Small intestine (tissue), 7 donors: ENCODE measurements around the gene IPO4. TPM values are rescaled to one million over a fixed set of nuclear protein-coding genes. Genes with fewer than 3 reads are reported as not detected.
A peak's percentile ranks its signal among the peaks of the same experiment; 100 is the strongest.

Source experiments
- DNase-seq, 2 donors: peaks; one replicate each; pipeline versions ENCODE4 v3.0.0 to v3.0.0-alpha.2; 2013
- FAIRE-seq: peaks from 2 replicates; lab custom pipeline; 2012; peaks lifted over from hg19 to GRCh38; lab: Jason Lieb, UNC
- H3K27ac ChIP-seq, 3 donors: one replicate each; pipeline ENCODE4 v1.5.1; 2013; ENCODE audit warnings: low read length in 2 of 3, mild to moderate bottlenecking in 2 of 3, control low read depth in 1 of 3, inconsistent platforms in 1 of 3, low read depth in 1 of 3, moderate library complexity in 1 of 3
- H3K27me3 ChIP-seq, 3 donors: one replicate each; pipeline ENCODE4 v1.6.1; 2013; ENCODE audit warnings: low read length in 3 of 3, inconsistent platforms in 1 of 3; ENCODE audit not compliant: control insufficient read depth in 3 of 3, insufficient read depth in 3 of 3
- H3K36me3 ChIP-seq, 3 donors: one replicate each; pipeline ENCODE4 v1.6.1; 2013; ENCODE audit warnings: low read length in 3 of 3, inconsistent platforms in 1 of 3, low read depth in 1 of 3, mild to moderate bottlenecking in 1 of 3, moderate library complexity in 1 of 3; ENCODE audit not compliant: control insufficient read depth in 3 of 3, insufficient read depth in 2 of 3
- H3K4me1 ChIP-seq, 3 donors: one replicate each; pipeline ENCODE4 v1.6.1; 2013; ENCODE audit warnings: low read length in 2 of 3, inconsistent platforms in 1 of 3, low read depth in 1 of 3, mild to moderate bottlenecking in 1 of 3, moderate library complexity in 1 of 3; ENCODE audit not compliant: control insufficient read depth in 3 of 3, insufficient read depth in 2 of 3
- H3K4me3 ChIP-seq, 3 donors: one replicate each; pipeline ENCODE4 v1.5.1; 2013; ENCODE audit warnings: low read length in 3 of 3, control low read depth in 1 of 3, inconsistent platforms in 1 of 3, low read depth in 1 of 3, mild to moderate bottlenecking in 1 of 3, moderate library complexity in 1 of 3
- H3K9me3 ChIP-seq, 2 donors: one replicate each; pipeline ENCODE4 v1.6.1; 2013; ENCODE audit warnings: low read depth in 1 of 2, low read length in 1 of 2; ENCODE audit not compliant: control insufficient read depth in 2 of 2, insufficient read depth in 1 of 2
- WGBS, 3 donors: extraction: QIAGEN DNeasy Blood & Tissue Kit; methylation state at CpG; one replicate each; pipeline ENCODE4 v1.1.7; 2013; 5-methylcytosine and 5-hydroxymethylcytosine counted together
- polyA plus RNA-seq, 4 donors: library from polyadenylated mRNA; stranded (reverse) in 3 of 4; unstranded in 1 of 4; fragments of 200-250 nt in 3 of 4; fragments of 120-200 nt in 1 of 4; gene quantifications; one replicate each; pipeline versions ENCODE4 v1.2.1 to v1.2.3, GENCODE V29; 2013
- donor health status: healthy with polysubstance abuse.
- donor health status: control.
- donor health status: control.
- donor health status: Bipolar disorder and iron deficiency.
- donor health status: healthy.

IPO4 gene
- polyA plus RNA-seq, 4 donors, result 3.2 to 24.4 (median 12.5) TPM

DNA sequence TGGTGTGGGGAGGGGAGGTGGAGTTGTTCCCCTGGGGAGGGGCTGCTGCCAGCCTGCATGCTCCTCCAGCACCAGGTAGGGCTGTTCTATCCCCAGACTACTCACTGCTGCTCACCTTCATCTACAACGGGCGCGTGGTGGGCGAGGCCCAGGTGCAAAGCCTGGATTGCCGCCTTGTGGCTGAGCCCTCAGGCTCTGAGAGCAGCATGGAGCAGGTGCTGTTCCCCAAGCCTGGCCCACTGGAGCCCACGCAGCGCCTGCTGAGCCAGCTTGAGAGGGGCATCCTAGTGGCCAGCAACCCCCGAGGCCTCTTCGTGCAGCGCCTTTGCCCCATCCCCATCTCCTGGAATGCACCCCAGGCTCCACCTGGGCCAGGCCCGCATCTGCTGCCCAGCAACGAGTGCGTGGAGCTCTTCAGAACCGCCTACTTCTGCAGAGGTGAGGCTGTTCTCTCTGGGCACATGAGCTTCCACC, 24.1 kb downstream of the IPO4 start:
- no peak for DNase-seq
- no peaks in the 10 kb centered on the region for H3K27me3 ChIP-seq
- WGBS, 3 donors, result 80 to 89% (median 86%) methylated on average over 14 of the region's 14 CpGs
- no peak for FAIRE-seq
- H3K4me3 ChIP-seq, result no peak overlapping the region
- H3K9me3 ChIP-seq, result no peaks in the 10 kb centered on the region
- peaks cover 17 to 76% (median 25%) of the 10 kb centered on the region in 3 donors for H3K36me3 ChIP-seq
- peaks cover 0 to 15% (median 6%) of the 10 kb centered on the region in 3 donors for H3K4me1 ChIP-seq
- H3K27ac ChIP-seq, result no peak overlapping the region

DNA sequence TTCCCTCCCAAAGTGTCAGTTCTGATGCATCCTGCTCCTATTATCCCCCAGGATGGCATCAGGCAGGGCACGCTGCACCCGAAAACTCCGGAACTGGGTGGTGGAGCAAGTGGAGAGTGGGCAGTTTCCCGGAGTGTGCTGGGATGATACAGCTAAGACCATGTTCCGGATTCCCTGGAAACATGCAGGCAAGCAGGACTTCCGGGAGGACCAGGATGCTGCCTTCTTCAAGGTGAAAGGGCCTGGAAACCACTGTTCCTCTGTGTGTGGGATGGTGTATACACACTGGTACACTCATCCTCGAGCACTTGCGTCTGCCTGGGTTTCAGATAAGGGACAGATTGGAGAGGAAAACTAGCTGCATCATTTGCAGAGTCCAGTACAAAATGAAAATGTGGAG, 26.5 kb downstream of the IPO4 start:
- no peak for FAIRE-seq
- Histone ChIP-seq H3K4me3 (peak overlapping the region; percentile 67 to 86 (median 74)), H3K27me3 (no peaks in the 10 kb centered on the region), H3K27ac (peak overlapping the region in 2 of 3 donors; percentile 97 to 99), H3K36me3 (peaks cover 19 to 79% (median 33%) of the 10 kb centered on the region in 3 donors), H3K9me3 (no peaks in the 10 kb centered on the region), H3K4me1 (peaks cover 0 to 15% (median 6%) of the 10 kb centered on the region in 3 donors)
- WGBS, 3 donors, result 21 to 27% (median 23%) methylated on average over 8 of the region's 8 CpGs
- DNase-seq, result no peak

DNA sequence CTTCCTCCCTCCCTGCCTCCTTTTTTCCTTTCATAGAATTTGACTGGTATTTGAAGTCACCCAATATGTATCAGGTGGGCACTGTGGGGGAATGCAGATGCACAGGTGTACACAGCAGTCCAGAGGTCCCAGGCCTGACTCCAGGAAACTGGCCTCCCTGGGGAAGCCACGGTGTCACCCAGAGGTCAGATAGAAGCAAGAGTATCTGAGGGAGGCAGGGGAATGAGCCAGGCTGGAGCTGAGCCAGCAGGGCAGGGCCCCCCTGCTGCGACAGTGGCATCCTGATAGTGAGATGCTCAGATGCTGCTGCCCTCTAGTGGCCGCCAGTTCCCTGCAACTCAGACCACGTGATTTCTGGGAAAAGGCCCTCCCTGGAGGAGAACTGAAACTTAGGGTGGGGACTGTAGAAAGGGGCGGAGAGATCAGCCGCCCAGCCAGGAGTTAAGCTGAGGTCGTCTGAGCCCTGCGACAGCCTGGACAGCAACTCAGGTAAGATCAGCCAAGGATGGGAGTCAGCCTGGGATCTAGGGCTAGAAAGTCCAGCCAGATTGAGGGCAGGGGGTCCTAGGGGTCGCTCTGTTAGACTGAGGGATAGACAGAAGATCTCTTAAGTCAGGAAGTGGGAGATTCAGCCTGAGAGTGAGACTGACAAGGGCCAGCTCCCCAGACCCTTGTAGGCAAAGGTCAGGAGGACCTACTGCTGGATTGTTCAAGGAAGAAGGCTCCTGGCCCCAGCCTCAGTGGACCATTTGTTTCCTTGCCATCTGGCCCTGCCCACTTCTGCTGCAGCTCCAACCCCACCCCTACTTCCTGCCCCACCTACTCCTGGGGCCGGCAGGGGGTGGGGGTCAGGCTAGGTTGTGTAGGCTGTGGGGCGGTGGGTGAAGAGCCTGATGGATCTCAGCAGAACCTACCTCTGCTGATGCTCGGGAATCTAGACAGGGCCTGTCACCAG, 27.5 kb downstream of the IPO4 start, which contains the start of gene IRF9:
TSS of gene IRF9 (plus strand) at position 416 of the 955 bp plus-strand sequence. CDS start 880 bp downstream, outside the sequence.
- Histone ChIP-seq H3K4me3 (peak within 1 kb of the TSS; percentile 67 to 86 (median 74)), H3K27ac (peak within 1 kb of the TSS; percentile 87 to 99 (median 97)), H3K27me3 (no peaks in the 10 kb centered on the region), H3K9me3 (no peaks in the 10 kb centered on the region), H3K36me3 (peaks cover 18 to 78% (median 33%) of the 10 kb centered on the region in 3 donors), H3K4me1 (peaks cover 0 to 15% (median 6%) of the 10 kb centered on the region in 3 donors)
- FAIRE-seq (no peak), DNase-seq (peak; percentile 96 to 99)
- 0 to 1% (median 0%) methylated on average over 12 of the region's 12 CpGs for WGBS, 3 donors

DNA sequence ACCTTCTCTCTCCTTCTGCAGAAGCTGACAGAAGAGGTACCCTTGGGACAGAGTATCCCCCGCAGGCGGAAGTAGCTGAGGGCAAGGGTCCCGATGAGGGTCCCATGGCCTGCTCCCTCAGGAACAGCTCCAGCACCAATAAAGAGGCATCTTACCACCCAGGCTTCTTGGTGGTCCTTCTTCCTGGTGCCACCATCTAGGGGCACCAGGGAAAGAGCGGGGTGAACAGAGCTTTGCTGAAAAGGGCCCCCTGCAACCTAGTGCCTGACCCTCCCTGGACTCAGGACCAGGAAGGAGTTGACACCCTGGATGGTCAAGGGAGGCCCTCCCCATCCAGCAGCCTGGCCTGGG, 28.1 kb downstream of the IPO4 start:
- FAIRE-seq (no peak), DNase-seq (no peak)
- Histone ChIP-seq H3K4me3 (no peak overlapping the region), H3K27me3 (no peaks in the 10 kb centered on the region), H3K36me3 (peaks cover 16 to 76% (median 29%) of the 10 kb centered on the region in 3 donors), H3K4me1 (peaks cover 0 to 15% (median 6%) of the 10 kb centered on the region in 3 donors), H3K27ac (peak overlapping the region; percentile 39 to 99 (median 97)), H3K9me3 (no peaks in the 10 kb centered on the region)
- 93 to 98% (median 95%) methylated on average over 4 of the region's 4 CpGs for WGBS, 3 donors

DNA sequence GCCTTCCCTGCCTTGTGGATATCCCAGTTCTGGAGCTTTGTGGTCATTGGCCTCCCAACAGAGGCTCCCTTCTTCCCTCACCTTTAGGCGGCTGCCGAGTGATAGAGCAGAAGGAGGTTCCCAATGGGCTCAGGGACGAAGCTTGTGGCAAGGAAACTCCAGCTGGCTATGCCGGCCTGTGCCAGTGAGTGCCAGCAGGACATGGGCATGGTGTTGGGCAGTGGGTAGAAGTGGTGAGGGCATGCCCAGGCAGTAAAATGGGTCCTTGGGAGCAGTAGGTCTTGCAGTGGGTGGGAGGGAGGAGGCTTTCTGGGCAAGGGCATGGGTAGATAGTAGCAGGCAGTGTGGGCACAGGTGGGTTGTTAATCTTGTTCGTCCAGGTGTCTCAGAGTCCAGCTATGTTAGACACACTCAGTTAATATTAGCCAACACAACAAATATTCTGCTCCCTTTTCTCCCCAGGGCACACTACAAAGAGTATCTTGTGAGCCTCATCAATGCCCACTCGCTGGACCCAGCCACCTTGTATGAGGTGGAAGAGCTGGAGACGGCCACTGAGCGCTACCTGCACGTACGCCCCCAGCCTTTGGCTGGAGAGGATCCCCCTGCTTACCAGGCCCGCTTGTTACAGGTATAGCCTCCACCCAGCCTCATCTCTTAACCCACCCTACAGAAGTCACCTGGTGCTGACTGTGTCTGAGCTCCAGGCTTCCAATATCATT, 28.7 kb downstream of the IPO4 start:
- Histone ChIP-seq H3K36me3 (peaks cover 20 to 76% (median 32%) of the 10 kb centered on the region in 3 donors), H3K27me3 (no peaks in the 10 kb centered on the region), H3K27ac (peak overlapping the region; percentile 39 to 99 (median 97)), H3K9me3 (no peaks in the 10 kb centered on the region), H3K4me3 (no peak overlapping the region), H3K4me1 (peaks cover 0 to 15% (median 6%) of the 10 kb centered on the region in 3 donors)
- 82 to 91% (median 86%) methylated on average over 11 of the region's 11 CpGs for WGBS, 3 donors
- no peak for FAIRE-seq
- no peak for DNase-seq

DNA sequence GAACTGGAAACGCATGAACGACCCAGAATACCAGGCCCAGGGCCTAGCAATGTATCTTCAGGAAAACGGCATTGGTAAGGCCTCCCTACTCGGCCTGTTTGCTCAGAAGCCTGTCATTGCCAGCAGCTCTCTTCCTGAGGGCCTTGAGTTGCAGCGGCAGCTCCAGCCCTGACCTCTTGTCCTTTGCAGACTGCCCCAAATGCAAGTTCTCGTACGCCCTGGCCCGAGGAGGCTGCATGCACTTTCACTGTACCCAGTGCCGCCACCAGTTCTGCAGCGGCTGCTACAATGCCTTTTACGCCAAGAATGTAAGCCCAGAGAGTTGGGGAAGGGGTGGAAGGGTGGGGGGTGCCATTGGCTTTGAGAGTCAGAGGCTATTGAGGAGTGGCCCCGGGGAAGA, 31.3 kb downstream of the IPO4 start:
- Histone ChIP-seq H3K9me3 (no peaks in the 10 kb centered on the region), H3K27me3 (no peaks in the 10 kb centered on the region), H3K4me3 (no peak overlapping the region), H3K36me3 (peaks cover 15 to 73% (median 27%) of the 10 kb centered on the region in 3 donors), H3K27ac (no peak overlapping the region), H3K4me1 (peaks cover 0 to 15% (median 0%) of the 10 kb centered on the region in 3 donors)
- WGBS, 3 donors, result 93 to 95% (median 94%) methylated on average over 12 of the region's 12 CpGs
- DNase-seq (no peak), FAIRE-seq (no peak)

DNA sequence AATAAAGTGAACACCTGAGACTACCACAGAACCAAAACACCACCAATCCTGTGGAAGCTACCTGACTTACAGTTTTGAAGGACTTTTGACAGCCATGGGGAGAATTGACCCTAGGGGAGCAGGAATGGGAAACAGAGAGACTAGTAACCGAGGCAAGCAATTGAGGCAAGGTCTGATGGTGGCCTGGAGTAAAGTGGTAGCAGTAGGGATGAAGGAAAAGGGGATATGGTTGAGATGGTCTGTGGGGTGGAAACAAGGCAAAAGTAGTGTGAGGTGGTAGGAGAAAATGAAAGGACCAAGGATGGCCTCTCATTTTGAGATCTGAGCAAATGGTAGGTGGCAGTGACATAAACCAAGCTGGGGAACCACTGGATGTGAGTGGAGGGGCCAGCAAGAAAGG, 31.8 kb downstream of the IPO4 start:
- Histone ChIP-seq H3K4me1 (peaks cover 0 to 12% (median 0%) of the 10 kb centered on the region in 3 donors), H3K27me3 (no peaks in the 10 kb centered on the region), H3K4me3 (no peak overlapping the region), H3K9me3 (no peaks in the 10 kb centered on the region), H3K36me3 (peaks cover 17 to 72% (median 27%) of the 10 kb centered on the region in 3 donors), H3K27ac (no peak overlapping the region)
- 89 to 93% (median 92%) methylated on average over 1 of the region's 1 CpG for WGBS, 3 donors
- no peak for DNase-seq
- no peak for FAIRE-seq

DNA sequence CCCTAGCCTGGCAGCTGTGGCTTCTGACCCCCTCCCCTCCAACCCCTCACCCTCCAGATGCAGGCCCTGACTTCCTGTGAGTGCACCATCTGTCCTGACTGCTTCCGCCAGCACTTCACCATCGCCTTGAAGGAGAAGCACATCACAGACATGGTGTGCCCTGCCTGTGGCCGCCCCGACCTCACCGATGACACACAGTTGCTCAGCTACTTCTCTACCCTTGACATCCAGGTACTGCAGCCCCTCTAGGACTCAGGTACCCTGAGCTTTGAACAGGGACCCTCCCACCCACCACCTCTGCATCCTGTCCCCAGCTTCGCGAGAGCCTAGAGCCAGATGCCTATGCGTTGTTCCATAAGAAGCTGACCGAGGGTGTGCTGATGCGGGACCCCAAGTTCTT, 33.5 kb downstream of the IPO4 start:
- no peak for DNase-seq
- 95 to 97% (median 96%) methylated on average over 10 of the region's 10 CpGs for WGBS, 3 donors
- no peak for FAIRE-seq
- H3K27me3 ChIP-seq, result no peaks in the 10 kb centered on the region
- no peak overlapping the region for H3K27ac ChIP-seq
- H3K4me1 ChIP-seq, result peaks cover 0 to 1% (median 0%) of the 10 kb centered on the region in 3 donors
- H3K36me3 ChIP-seq, result peaks cover 25 to 81% (median 27%) of the 10 kb centered on the region in 3 donors
- no peaks in the 10 kb centered on the region for H3K9me3 ChIP-seq
- H3K4me3 ChIP-seq, result no peak overlapping the region
